HG03558 (cell line): ENCODE measurements around the gene PSME2.

Source experiments
- ATAC-seq: cut with Tn5 transposase; IDR thresholded peaks from one replicate; pipeline ENCODE4 v1.9.1; 2021; ENCODE audit warnings: moderate number of reproducible peaks; ENCODE audit not compliant: unreplicated experiment; ENCODE audit errors: extremely low read depth

Gene PSME2, protein sequence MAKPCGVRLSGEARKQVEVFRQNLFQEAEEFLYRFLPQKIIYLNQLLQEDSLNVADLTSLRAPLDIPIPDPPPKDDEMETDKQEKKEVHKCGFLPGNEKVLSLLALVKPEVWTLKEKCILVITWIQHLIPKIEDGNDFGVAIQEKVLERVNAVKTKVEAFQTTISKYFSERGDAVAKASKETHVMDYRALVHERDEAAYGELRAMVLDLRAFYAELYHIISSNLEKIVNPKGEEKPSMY

DNA sequence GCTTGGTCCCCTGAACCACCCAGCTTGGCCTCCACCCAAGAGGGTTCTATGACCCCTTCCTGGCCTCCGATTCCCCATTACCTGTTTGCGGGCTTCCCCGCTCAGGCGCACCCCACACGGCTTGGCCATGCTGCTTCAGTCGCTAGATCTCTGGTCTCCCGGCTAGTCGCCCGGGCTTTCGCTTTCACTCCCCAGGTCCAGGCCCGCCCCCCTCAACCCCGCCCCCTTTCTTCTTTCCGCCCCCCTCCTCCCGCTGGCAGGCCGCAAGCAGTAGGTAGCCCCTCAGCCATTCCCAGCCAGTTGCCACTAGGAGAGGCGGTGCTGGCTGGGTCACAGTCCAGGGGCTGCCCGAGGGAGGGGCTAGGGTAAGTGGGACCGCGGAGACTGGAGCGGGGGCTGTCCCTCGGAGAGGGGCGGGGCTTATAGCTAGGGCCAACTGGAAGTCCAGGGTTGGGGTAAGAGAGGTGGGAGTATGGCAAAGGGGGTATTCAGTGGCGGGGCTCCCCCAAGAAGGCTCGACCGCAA is at the start of gene PSME2:
PSME2 (minus strand) TSS at position 158 of the 525 bp plus-strand sequence; CDS start at position 129, 29 bp downstream.
- peak; percentile 37 for ATAC-seq

DNA sequence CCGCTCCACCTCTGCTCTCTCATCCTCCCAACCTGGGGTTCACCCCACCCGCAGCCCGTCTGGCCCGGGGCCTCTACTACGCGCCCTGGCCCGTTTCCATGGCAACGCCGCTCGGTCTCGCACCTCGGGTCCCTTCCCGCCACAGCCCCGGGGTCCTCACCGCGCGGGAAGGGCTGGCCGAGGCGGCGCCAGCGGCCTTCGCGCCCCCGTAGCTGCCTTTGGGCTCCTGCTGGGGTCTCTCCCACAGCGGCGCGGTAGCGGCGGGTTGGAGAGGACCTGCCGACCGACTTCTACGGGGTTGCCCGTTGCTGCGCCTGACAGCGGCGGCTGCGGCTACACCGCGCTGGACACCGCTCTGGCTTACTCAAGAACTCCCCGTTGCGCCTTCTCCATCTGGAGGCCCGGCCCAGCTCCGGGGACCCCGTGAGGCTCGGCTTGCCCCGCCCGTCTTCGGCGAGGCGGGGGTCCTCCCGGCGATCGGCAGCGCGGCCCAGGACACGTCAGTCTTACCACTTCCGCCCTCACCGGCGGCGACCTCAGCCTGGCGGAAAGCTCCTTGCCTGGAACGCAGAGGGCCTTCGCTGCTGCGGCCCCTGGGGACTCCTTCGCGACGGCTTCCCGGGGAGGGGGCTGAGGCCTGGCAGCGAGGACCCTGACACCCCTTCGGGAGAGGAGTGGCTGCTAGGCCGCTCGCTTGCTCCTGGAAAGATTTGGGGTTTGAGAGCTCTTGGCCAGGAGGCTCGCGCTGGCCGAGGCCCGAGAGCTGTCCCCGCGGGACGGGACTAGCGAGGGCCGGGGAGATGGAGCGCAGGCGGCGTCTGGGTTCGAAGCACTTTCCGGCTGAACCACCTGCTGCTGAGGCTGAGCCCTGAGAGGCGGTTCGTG is 49.0 kb upstream of the PSME2 start, which contains the start of gene TM9SF1:
TM9SF1 (minus strand) TSS at position 256 of the 885 bp plus-strand sequence. CDS start 422 bp downstream, outside the sequence.
- ATAC-seq = peak; percentile 39

DNA sequence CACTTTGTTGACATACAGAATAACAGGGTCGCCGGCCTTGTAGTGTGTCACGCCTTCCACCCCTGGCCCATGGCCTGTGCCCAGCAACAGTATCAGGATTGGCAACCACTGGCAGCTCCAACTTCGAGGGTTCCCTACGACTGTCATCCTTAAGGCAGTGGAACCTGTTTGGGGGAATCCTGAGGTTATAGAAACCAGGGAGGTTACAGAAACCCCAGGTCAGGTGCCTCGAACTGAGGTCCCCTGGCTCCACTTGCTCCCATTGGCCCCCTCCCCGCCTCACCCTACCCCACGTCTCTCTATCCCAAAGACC is 48.4 kb upstream of the PSME2 start:
- no peak for ATAC-seq

DNA sequence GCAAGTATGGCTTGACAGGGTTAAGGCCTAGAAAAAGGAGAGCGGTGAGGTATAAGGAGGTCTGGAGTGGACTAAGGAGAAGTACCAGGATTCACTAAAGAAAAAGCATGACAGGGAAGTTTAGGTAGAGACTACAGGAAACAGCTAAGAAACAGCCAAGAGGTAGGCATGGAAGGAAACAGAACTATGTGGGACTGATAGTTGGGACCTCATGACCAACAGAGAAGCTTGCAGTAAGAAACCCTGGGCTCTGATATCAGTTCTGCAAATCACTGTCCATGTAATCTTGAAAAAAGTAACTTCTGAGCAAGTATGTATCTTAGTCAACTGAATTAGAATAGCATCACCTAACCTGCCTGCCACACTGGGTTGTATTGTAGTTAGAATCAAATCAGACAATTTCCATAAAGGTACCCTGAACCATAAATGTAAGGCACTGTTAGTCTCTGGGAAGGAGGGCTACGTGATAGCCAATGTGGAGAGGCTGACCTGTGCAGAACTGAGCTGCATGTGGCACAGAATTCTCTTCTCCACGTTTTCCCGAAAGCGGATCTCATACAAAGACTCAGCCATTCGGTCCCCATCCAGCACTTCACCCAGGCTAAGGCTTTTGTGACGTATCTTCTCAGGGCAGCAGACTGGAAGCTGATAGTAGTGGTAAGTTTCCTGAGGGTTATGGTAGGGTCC is 47.9 kb upstream of the PSME2 start:
- ATAC-seq = no peak

DNA sequence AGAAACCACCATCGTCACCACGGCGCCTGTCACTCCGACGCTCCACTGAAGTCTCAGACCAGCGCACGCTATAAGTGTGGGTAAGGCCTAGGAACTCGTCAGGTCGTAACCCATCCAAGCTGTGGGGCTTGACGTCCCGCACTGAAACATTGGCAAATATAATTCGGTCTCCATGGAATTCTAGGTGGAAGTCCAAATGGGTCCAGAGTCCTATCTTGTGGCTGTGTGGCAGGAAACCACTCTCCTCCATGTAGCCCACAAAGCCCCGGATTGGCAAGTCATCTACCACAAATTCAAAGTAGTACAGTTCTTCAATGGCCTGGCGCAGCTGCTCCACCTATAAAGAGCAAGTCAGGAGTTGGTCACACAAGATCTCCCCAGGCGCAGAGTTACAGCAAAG is 46.5 kb upstream of the PSME2 start:
- ATAC-seq = no peak

DNA sequence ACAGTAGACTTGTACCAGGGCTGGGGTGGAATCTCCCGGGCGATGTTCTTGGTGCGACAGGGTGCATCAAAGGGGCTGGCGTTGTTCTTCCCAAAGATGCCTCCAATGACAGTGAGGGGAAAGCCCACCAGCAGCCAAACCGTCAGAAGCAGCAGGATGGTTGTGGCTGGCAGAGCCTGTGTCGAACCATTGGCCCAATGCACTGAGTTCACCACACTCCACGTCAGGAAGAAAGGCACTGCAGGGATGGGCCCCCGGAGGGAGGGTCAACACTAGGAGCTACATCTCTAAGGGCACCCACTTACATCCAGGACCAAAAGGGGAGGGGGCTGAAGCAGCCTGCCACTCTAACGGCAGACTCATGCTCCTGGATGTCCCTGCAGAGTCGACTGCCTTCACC is 44.0 kb upstream of the PSME2 start:
- ATAC-seq = no peak

DNA sequence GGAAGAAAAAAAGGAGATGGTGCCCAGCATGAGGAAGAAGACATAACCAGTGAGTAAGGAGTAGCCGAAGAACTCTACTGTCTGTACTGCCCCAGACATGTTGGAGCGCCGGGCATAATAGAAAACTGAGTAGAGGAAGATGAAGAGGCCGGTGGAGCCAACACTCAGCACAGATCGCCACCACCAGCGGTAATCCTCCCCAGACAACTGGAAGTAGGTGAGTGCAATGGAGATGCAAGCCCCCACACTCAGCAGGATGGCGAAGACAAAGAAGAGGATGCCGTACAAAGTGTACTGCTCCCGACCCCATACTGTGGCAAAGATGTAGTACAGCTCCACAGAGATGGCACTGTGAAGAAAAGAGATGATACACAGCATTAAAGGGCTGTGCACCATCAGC is 43.0 kb upstream of the PSME2 start:
- no peak for ATAC-seq

DNA sequence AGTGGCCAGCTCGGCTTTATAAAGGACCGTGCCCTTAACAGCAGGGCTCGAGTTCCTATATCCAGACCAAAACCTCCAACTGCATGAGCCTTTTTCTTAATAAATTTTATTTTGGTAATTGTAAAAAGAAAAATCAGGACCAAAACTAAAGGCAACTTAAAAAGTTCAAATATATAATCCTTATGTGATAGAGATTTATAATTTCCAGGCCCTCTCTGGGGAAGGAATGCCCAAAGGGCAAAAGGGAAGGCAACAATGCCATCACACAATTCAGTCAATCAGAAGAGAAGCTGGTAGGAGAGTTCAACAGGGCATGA is 42.6 kb upstream of the PSME2 start:
- ATAC-seq = no peak

DNA sequence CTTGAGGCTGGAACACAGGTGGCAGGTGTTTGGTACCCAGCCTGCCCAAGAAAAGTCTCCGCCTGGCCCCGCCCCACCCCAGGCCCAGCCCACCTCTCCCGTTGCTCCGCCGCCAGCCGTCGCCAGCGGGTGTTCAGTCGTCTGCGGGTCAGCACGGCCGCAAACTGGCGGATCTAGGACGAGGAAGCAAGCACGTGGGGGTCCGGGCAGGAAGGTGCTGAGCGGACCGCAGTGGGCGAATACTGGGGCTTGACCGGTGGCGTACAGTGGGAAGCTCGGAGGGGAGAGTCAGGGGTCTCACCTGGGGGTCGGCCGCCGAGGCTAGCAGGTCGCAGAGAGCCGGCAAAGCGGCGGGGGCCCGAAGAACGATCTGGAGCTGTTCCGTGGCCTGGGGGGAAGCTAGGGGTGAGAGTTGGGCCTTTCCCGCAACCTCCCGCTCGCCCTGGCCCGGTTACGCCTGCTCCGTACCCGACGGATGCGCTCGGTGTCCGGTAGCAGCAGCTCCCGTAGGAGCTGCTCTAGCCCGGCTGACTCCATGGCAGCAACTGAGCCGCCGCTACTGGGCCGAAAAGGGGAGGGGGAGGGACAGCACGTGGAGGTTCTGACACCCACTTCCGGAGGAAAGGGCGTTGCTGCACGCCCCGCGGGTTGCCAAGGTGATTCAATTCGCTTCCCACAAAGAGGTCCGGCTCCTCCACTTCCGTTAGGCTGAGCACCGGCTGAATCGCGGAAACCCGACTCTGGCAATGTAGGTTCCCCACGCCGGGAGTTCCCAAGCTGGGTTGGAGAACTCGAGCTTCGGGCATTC is 42.0 kb upstream of the PSME2 start, which contains the start of gene IPO4:
IPO4 (minus strand) TSS at position 566 of the 808 bp plus-strand sequence; CDS start at position 537, 29 bp downstream.
- peak; percentile 60 for ATAC-seq

DNA sequence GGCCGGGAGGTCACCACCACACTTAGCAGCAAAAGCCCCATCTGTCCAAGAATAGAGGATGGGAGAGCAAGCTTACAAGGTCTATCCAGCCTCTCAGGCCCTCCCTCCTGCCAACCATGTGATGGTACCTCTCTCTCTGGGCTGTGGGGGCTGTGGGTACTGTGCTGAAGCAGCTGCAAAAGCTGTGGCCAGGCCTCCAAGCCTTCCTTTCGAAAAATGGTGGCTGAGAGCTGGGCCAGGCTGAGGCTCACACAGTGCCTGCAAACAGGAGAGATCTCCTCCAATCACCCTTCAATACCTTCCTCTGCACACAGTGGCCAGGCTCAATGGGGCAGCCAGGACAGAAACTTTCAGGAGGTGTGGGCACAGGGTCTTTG is 41.1 kb upstream of the PSME2 start:
- no peak for ATAC-seq

DNA sequence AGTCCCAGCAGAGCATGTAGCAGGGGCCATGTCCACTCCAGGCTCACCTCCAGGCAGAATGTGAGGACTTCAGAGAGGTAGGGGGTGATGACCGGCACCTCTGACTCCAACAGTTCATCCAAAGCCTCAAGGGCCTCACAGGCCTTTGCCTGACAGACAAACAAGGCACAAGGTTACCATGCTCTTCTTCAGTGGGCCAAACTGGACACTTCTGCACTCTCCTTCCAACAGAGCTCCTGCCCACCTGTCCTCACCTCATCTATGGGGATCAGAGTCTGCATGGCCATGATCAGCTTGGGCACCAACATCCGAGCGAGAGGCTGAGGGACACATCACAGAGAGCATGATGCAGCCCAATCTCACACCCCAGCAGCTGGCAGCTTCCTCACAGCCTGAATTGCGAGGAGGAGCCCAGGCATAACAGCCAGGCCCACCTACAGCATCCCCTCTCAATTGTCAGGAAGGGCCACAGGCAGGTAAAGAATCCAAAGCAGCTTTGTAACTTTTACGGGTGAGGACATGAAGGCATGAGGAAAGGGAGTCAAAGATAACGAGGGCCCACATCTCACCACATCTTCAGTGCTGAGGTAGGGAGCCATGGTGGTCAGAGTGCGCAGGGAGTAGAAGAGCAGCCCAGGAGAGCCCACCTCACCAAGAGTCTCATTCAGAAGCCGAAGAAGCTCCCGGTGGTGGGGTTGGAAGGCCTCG is 40.6 kb upstream of the PSME2 start:
- no peak for ATAC-seq

DNA sequence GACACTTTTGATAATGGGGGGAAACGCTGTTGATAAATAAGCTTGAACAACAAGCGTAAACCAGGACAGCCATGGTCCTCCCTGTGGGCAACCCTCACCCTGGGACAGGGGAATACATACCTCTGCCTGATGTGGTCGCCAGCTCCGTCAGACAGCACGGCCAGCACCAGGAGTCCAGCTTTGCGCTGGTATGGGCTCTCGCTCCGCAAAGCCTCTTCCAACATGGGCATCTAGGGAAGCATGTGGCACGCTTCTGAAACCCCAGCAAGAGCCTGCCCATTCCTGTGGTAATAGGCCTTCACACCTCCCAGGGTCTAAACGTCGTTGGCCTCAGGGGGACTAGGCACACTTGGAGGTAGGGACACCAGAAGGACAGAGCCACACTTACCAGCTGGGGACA is 39.3 kb upstream of the PSME2 start:
- ATAC-seq = no peak

DNA sequence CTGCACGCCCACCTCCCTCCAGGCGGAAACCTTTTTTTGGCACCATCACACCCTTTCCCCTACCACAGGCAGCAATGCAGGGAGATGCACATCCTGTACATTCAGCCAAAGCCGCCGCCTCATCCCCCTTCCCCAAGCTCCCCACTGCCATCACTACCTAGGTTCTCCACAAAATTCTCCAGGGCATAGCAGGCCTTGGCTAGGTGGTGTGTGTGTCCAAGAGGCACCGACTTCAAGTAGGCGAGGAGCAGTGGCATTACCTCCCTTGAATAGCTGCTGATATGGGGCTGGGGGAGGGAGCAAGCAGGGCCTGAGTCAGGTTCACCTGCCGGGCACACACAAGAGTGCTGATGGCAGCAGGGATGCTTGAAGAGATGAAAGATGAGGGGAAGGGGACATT is 38.6 kb upstream of the PSME2 start:
- no peak for ATAC-seq

DNA sequence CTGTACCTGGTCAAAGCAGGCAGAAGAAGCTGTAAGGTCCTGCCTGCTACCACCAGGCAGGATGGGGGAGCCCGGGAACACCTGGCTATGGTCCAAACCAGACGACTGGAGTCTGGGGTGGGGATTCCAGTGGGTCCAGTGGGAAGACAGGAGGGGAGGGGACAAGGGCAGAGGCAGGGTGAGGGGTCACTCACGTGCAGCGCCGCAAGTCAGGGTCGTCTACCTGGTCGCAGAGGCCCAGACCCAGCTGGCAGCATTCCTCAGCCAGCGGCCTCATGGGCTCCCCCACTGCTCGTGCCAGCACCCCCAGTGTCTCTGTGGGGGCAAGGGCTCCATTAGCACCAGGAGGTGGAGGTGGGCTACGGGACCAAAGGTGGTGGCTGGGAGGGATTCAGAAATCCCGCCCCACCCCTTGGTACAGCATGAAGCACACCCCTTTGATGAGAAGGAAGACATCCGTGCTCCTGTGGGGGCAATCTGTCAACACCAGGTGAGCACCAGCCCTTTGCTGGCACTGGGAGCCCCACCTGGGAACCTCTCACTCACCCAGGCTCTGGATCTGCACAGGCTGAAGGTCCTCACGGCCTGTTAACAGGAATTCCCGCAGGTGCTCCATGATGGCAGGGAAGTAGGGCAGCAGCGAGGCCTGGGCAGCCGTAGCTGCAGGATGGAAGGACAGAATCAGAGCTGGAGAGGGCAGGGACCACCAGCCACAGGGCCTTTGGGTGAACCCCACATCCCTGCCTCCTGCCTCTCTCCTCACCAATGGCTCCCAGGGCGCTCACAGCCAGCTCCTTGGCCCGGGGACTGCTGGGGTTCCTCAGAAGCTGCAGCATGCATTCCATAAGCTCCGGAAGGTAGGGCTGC is 37.9 kb upstream of the PSME2 start:
- ATAC-seq = no peak

DNA sequence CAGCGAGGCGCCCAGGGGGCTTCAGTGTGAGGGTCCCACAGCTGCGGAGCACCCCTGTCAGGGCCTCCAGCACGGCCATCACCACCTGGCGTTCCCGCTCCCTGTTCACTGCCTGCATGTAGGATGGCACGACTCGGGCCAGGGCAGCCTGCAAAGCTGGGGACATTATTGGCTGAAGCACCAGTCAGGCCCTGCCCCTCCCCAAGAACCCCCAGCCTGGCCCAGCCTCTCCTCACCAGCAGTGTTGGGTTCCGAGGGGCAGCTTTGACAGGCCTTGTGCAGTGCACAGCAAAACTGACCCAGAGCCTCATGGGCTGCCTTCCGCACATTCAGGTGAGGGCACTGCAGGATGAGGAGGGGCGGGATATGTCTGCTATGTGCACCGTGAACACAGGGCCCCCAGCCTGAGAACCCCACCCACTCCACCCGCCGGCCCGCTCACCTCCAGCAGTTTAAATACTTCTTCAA is 36.6 kb upstream of the PSME2 start:
- no peak for ATAC-seq

DNA sequence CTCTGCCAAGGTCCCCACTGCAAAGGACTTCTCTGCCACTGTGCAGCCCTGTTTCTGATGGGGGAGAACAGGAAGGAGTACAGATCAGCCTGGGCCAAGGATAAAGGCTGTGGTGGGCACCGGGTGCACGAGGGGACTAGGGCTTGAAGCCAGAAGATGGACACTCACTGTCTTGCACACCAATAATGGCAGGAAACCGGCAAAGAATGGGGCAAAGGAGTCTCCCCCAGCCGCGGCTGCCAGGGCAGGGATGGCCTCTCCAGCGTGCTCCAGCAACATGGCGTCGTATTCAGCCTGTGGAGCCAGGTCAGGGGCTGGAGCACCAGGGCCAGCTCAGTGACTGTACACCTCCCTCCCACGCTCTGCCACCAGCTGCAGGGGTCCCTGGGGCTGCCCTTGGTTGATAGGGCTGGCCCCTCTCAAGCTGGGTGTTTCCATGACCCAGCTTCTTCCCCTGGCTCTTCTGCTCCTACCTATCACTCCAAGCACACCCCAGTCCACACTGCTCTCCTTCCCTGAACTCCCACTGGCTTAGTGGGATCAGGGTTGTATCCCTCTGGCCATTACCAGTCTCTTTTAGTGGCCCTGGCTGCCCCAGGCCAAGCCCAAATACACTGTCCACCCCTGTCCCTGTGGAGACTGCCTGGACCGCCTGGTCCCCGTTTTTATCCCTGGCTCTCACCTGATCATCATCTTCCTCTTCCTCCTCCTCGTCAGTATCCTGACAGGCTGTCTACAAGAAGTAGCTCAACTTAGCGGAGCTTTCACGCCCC is 35.9 kb upstream of the PSME2 start:
- ATAC-seq = no peak

DNA sequence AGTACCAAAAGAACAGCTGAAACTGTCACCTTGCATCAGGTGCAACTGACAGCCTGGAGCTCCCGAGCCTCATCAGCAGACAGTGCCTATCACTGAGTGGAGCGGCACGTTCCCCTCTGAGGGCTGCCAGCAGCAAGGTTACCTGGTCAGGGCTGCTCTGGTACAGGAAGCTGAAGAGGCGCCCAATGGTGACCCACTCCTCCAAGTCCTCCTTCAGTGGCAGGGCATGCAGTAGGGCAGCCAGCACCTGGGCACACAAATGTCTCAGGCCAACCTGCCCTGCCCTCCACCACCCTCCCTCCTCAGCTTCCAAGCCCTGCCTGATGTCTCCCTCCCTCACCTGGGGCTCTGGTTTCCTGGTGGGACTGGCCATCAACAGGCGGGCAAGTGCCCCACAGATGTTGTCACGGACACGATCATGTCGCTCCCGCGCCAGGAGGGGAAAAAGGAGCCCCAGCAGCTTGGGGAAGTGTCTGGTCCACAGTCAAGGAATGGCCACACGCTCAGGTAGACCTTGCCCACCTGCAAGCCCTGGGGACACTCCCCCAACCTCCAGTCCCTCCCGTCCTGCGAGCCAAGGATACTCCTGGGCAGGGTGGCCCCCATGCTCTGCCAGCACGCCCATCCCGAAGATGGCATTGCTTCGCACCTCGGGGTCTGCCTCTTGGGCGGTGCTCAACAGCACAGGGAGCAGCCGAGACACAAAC is 35.1 kb upstream of the PSME2 start:
- ATAC-seq = no peak
